HL-60 (cell line): ENCODE measurements around the gene ADAM12.

ENCODE experiments used
- DNase-seq, 2 experiments: peaks; one replicate each; pipeline ENCODE4 v3.0.0-alpha.2; 2010 to 2020; ENCODE audit warnings: low read depth in 1 of 2, low spot score in 1 of 2
- H3K27ac ChIP-seq: fragments of 250-450 bp; sonication (Bioruptor Pico); replicated peaks from 2 replicates; pipeline ENCODE4 v1.5.1; 2020; ENCODE audit warnings: mild to moderate bottlenecking, moderate library complexity
- H3K27me3 ChIP-seq: fragments of 250-450 bp; sonication (Bioruptor Pico); 2 replicates; pipeline ENCODE4 v1.5.1; 2021; ENCODE audit warnings: mild to moderate bottlenecking, moderate library complexity; ENCODE audit not compliant: insufficient read depth, poor library complexity, severe bottlenecking
- H3K4me3 ChIP-seq: replicated peaks from 2 replicates; pipeline ENCODE4 v1.5.1; 2011; ENCODE audit warnings: mild to moderate bottlenecking, control low read depth, low read length; ENCODE audit not compliant: insufficient read depth
- GABPA ChIP-seq: IDR thresholded peaks from 2 replicates; pipeline ENCODE4 v1.6.1; 2012; ENCODE audit warnings: low read depth
- POLR2AphosphoS5 ChIP-seq: IDR thresholded peaks from 2 replicates; pipeline ENCODE4 v1.6.1; 2012; ENCODE audit warnings: low read depth
- SPI1 ChIP-seq: IDR thresholded peaks from 2 replicates; pipeline ENCODE4 v1.6.1; 2012; ENCODE audit warnings: low read depth, mild to moderate bottlenecking, borderline replicate concordance
- TF ChIP-seq, protein P1 (sequence below): IDR thresholded peaks from 2 replicates; pipeline ENCODE4 v1.6.1; 2012; ENCODE audit warnings: low read depth; ENCODE audit not compliant: insufficient replicate concordance
- TF ChIP-seq, protein P2 (sequence below): IDR thresholded peaks from one replicate; pipeline ENCODE4 v1.5.1; 2011; ENCODE audit warnings: low read length, control low read depth, inconsistent platforms; ENCODE audit not compliant: insufficient read depth

ADAM12 gene

GRCh38 chr10:126017961-126018560, 370.2 kb downstream of the ADAM12 start:
- Histone ChIP-seq H3K27ac (no peak overlapping the region), H3K27me3 (no peaks in the 10 kb centered on the region), H3K4me3 (no peak overlapping the region)
- TF ChIP-seq POLR2AphosphoS5: no peak
- no peak for TF ChIP-seq GABPA
- TF ChIP-seq SPI1: no peak
- TF ChIP-seq, protein P1, sequence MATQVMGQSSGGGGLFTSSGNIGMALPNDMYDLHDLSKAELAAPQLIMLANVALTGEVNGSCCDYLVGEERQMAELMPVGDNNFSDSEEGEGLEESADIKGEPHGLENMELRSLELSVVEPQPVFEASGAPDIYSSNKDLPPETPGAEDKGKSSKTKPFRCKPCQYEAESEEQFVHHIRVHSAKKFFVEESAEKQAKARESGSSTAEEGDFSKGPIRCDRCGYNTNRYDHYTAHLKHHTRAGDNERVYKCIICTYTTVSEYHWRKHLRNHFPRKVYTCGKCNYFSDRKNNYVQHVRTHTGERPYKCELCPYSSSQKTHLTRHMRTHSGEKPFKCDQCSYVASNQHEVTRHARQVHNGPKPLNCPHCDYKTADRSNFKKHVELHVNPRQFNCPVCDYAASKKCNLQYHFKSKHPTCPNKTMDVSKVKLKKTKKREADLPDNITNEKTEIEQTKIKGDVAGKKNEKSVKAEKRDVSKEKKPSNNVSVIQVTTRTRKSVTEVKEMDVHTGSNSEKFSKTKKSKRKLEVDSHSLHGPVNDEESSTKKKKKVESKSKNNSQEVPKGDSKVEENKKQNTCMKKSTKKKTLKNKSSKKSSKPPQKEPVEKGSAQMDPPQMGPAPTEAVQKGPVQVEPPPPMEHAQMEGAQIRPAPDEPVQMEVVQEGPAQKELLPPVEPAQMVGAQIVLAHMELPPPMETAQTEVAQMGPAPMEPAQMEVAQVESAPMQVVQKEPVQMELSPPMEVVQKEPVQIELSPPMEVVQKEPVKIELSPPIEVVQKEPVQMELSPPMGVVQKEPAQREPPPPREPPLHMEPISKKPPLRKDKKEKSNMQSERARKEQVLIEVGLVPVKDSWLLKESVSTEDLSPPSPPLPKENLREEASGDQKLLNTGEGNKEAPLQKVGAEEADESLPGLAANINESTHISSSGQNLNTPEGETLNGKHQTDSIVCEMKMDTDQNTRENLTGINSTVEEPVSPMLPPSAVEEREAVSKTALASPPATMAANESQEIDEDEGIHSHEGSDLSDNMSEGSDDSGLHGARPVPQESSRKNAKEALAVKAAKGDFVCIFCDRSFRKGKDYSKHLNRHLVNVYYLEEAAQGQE: no peak
- TF ChIP-seq, protein P2, sequence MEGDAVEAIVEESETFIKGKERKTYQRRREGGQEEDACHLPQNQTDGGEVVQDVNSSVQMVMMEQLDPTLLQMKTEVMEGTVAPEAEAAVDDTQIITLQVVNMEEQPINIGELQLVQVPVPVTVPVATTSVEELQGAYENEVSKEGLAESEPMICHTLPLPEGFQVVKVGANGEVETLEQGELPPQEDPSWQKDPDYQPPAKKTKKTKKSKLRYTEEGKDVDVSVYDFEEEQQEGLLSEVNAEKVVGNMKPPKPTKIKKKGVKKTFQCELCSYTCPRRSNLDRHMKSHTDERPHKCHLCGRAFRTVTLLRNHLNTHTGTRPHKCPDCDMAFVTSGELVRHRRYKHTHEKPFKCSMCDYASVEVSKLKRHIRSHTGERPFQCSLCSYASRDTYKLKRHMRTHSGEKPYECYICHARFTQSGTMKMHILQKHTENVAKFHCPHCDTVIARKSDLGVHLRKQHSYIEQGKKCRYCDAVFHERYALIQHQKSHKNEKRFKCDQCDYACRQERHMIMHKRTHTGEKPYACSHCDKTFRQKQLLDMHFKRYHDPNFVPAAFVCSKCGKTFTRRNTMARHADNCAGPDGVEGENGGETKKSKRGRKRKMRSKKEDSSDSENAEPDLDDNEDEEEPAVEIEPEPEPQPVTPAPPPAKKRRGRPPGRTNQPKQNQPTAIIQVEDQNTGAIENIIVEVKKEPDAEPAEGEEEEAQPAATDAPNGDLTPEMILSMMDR: no peak
- DNase-seq: no peak

- H3K27me3 ChIP-seq: no peaks in the 10 kb centered on the region
- no peak overlapping the region for H3K4me3 ChIP-seq
- TF ChIP-seq, protein P2: no peak
- TF ChIP-seq, protein P1: no peak
- TF ChIP-seq SPI1 (no peak), GABPA (no peak), POLR2AphosphoS5 (no peak)
- H3K27ac ChIP-seq: no peak overlapping the region
- no peak for DNase-seq
Measured at GRCh38 chr10:126016882-126017281, 371.4 kb downstream of the ADAM12 start.

DNA sequence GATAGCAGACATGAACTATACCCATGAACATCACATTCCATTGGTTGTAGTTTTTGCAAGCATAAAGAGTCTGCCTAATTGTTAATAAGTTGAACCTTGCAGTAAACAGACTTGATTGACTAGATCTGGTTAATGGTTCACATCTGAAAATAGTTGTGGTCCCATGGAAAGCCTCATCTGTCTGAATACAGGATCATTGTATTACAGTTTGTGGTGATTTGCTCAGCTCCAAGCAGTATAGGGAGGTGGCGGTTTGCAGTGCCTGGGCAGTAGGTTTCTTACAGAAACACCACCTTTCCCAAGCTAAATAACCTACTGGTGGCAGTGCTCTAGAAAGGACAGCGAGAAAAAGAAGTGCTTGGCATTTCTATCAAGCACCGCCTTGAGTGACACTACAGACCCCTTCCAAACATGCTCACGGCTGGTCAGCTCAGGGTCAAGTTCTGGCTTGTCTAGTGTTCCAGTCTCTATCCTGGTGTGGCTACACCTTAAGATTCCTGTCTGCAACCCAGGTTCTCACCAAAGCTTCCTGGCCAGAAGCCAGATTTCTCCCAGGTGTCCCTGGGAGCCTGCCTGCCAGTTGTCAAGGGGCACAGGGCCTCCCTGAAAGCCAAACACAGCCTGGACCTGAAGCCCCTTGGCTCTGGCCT, 372.0 kb downstream of the ADAM12 start:
- no peak for DNase-seq
- Histone ChIP-seq H3K27me3 (no peaks in the 10 kb centered on the region), H3K4me3 (no peak overlapping the region), H3K27ac (no peak overlapping the region)
- TF ChIP-seq POLR2AphosphoS5 (no peak), SPI1 (no peak), GABPA (no peak)
- TF ChIP-seq, protein P1: no peak
- TF ChIP-seq, protein P2: no peak
